PC-3 (cell line): Measurements from ENCODE around the gene BCL11B. TPM values are rescaled to one million over a fixed set of nuclear protein-coding genes. Genes with fewer than 3 reads are reported as not detected.

ENCODE experiments used
- ATAC-seq: fragments of 200-7000 bp; cut with Tn5 transposase; 2 replicates; pipeline ENCODE4 v1.9.1; 2020; ENCODE audit warnings: mild to moderate bottlenecking, moderate library complexity
- BruUV-seq: library from RNA; stranded (reverse); fragments of 400-500 nt; replicated peaks from 2 replicates; lab custom pipeline; 2021; lab: Mats Ljungman, UMichigan
- CTCF ChIA-PET: fragments of 300-600 bp; sonication (Branson Sonifier 250); formaldehyde crosslinking; loops from one replicate; lab custom pipeline; 2022; ENCODE audit warnings: antibody characterized with exemption; lab: Charles Lee
- POLR2A ChIA-PET: fragments of 300-600 bp; sonication (Branson Sonifier 250); formaldehyde crosslinking; loops from one replicate; lab custom pipeline; 2022; ENCODE audit warnings: antibody characterized with exemption; ENCODE audit not compliant: unreplicated experiment; lab: Charles Lee
- DNase-seq: peaks from one replicate; pipeline ENCODE4 v3.0.0-alpha.2; 2015
- H2AFZ ChIP-seq: fragments of 300-600 bp; sonication (generic); 2 replicates; pipeline ENCODE4 v1.6.0; 2016; ENCODE audit warnings: antibody characterized with exemption, low read length
- H3F3A ChIP-seq: fragments of 300-600 bp; sonication (generic); one replicate; pipeline ENCODE4 v1.6.0; 2017; ENCODE audit warnings: antibody characterized with exemption, low read length, control low read depth, mild to moderate bottlenecking; ENCODE audit not compliant: unreplicated experiment
- H3K27ac ChIP-seq: fragments of 300-600 bp; sonication (generic); 2 replicates; pipeline ENCODE4 v1.5.1; 2016; ENCODE audit warnings: mild to moderate bottlenecking, low read length
- H3K27me3 ChIP-seq: fragments of 300-600 bp; sonication (generic); 2 replicates; pipeline ENCODE4 v1.6.1; 2016; ENCODE audit warnings: low read length, mixed read lengths
- H3K36me3 ChIP-seq: fragments of 300-600 bp; sonication (generic); 2 replicates; pipeline ENCODE4 v1.6.1; 2016; ENCODE audit warnings: low read depth, mixed run types, low read length, mixed read lengths
- H3K4me1 ChIP-seq: fragments of 300-600 bp; sonication (generic); 2 replicates; pipeline ENCODE4 v1.5.1; 2016; ENCODE audit warnings: low read length; ENCODE audit not compliant: insufficient read depth
- H3K4me2 ChIP-seq: fragments of 300-600 bp; sonication (generic); 2 replicates; pipeline ENCODE4 v1.6.0; 2016; ENCODE audit warnings: low read length
- H3K4me3 ChIP-seq: fragments of 300-600 bp; sonication (generic); 2 replicates; pipeline ENCODE4 v1.5.1; 2016; ENCODE audit warnings: mild to moderate bottlenecking, low read length, mixed read lengths
- H3K79me2 ChIP-seq: fragments of 300-600 bp; sonication (generic); 2 replicates; pipeline ENCODE4 v1.6.1; 2017; ENCODE audit warnings: low read length, mixed read lengths
- H3K9ac ChIP-seq: fragments of 300-600 bp; sonication (generic); 2 replicates; pipeline ENCODE4 v1.6.0; 2016; ENCODE audit warnings: mild to moderate bottlenecking, low read length
- H3K9me2 ChIP-seq: fragments of 300-600 bp; sonication (generic); replicated peaks from 2 replicates; pipeline ENCODE4 v1.6.1; 2016; ENCODE audit warnings: mixed run types, low read length, mixed read lengths
- H3K9me3 ChIP-seq: fragments of 300-600 bp; sonication (generic); 2 replicates; pipeline ENCODE4 v1.6.1; 2016; ENCODE audit warnings: low read length, mixed read lengths
- H4K20me1 ChIP-seq: fragments of 300-600 bp; sonication (generic); 2 replicates; pipeline ENCODE4 v1.6.1; 2016; ENCODE audit warnings: low read length, mixed read lengths
- EZH2 ChIP-seq: fragments of 300-600 bp; sonication (generic); IDR thresholded peaks from one replicate; pipeline ENCODE4 v1.6.1; 2017; ENCODE audit warnings: antibody characterized with exemption, mild to moderate bottlenecking, low read length; ENCODE audit not compliant: unreplicated experiment
- EZH2phosphoT487 ChIP-seq: fragments of 300-600 bp; sonication (generic); IDR thresholded peaks from 2 replicates; pipeline ENCODE4 v1.6.1; 2018; ENCODE audit warnings: mild to moderate bottlenecking, antibody characterized with exemption, low read length, borderline replicate concordance
- intact Hi-C: fragments of 100-400 bp; cut with micrococcal nuclease; formaldehyde crosslinking; loops from 2 replicates; pipeline ENCODE4 v1.9.0; 2023
- total RNA-seq: library from RNA; depleted of rRNA; stranded (reverse); fragments of >200 nt; gene quantifications from 2 replicates; pipeline ENCODE4 v1.2.3, GENCODE V29; 2014
- TF ChIP-seq, protein P1 (sequence below): fragments of 300-600 bp; sonication (generic); conservative IDR thresholded peaks from 2 replicates; pipeline ENCODE4 v1.5.1; 2017; ENCODE audit warnings: antibody characterized with exemption, low read depth, mild to moderate bottlenecking, low read length

The BCL11B gene
- total RNA-seq, 1 experiment from 2014 or later: 0.73 TPM

DNA sequence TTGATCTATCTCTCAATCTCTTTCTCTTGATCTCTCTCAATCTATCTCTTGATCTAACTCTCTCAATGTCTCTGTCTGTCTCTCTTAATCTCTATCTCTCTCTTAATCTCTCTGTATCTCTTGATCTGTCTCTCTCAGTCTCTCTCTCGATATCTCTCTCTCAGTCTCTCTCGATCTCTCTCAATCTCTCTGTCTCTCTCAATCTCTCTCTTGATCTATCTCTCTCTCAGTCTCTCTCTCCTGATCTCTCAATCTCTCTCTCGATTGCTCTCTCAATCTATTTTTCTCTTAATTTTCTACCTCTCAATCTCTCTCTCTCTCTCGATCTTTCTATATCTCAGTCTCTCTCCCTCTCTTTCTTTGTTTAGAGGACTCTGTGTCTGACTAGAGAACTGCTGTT is 126.7 kb downstream of the BCL11B start:
- Histone ChIP-seq H3K9me2 (no peaks in the 10 kb centered on the region), H4K20me1 (no peaks in the 10 kb centered on the region), H3K9ac (no peak overlapping the region), H3K36me3 (no peaks in the 10 kb centered on the region), H3K4me2 (no peak overlapping the region), H3K4me1 (no peaks in the 10 kb centered on the region), H3F3A (no peaks in the 10 kb centered on the region), H3K27me3 (peaks cover 66% of the 10 kb centered on the region), H3K79me2 (no peaks in the 10 kb centered on the region), H3K9me3 (no peaks in the 10 kb centered on the region), H2AFZ (no peak overlapping the region), H3K4me3 (no peak overlapping the region), H3K27ac (no peak overlapping the region)
- DNase-seq (no peak), ATAC-seq (no peak)
- intact Hi-C loops: no loop called here
- no TSS peak for BruUV-seq
- TF ChIP-seq EZH2 (no peak), EZH2phosphoT487 (no peak)
- TF ChIP-seq, protein P1, sequence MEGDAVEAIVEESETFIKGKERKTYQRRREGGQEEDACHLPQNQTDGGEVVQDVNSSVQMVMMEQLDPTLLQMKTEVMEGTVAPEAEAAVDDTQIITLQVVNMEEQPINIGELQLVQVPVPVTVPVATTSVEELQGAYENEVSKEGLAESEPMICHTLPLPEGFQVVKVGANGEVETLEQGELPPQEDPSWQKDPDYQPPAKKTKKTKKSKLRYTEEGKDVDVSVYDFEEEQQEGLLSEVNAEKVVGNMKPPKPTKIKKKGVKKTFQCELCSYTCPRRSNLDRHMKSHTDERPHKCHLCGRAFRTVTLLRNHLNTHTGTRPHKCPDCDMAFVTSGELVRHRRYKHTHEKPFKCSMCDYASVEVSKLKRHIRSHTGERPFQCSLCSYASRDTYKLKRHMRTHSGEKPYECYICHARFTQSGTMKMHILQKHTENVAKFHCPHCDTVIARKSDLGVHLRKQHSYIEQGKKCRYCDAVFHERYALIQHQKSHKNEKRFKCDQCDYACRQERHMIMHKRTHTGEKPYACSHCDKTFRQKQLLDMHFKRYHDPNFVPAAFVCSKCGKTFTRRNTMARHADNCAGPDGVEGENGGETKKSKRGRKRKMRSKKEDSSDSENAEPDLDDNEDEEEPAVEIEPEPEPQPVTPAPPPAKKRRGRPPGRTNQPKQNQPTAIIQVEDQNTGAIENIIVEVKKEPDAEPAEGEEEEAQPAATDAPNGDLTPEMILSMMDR: no peak
- POLR2A ChIA-PET: no interaction called here
- CTCF ChIA-PET: no interaction called here

GRCh38 chr14:99143793-99144192 is 128.2 kb downstream of the BCL11B start:
- ATAC-seq (no peak), DNase-seq (no peak)
- Histone ChIP-seq H3K4me1 (no peaks in the 10 kb centered on the region), H3K4me3 (no peak overlapping the region), H3K27ac (no peak overlapping the region), H3K9me2 (no peaks in the 10 kb centered on the region), H3K9ac (no peak overlapping the region), H3K9me3 (no peaks in the 10 kb centered on the region), H3K27me3 (peaks cover 55% of the 10 kb centered on the region), H3K36me3 (no peaks in the 10 kb centered on the region), H2AFZ (no peak overlapping the region), H3K79me2 (no peaks in the 10 kb centered on the region), H4K20me1 (no peaks in the 10 kb centered on the region), H3F3A (no peaks in the 10 kb centered on the region), H3K4me2 (no peak overlapping the region)
- intact Hi-C loops: no loop called here
- ChIA-PET CTCF (no interaction called here), POLR2A (no interaction called here)
- no TSS peak for BruUV-seq
- TF ChIP-seq, protein P1: no peak
- TF ChIP-seq EZH2phosphoT487: no peak
- no peak for TF ChIP-seq EZH2

DNA sequence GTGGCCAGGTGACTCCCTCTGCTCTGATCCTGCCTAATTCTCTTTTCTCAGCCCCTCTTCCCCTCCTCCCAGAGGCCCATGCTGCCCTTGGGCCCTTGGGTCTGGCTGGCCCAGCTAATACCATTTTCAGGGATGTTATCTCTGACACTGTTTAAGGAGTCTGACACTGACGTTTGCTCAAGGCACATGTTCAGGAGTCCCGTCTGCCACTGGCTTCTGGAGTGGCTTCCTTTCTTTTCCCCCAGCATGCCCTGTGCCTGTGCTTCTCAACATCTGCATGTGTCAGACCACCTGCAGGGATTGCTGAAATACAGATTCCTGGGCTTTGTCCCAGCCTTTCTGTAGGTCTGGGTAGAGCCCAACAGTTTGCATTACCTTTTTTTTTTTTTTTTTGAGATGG is 128.9 kb downstream of the BCL11B start:
- intact Hi-C loops: no loop called here
- no peak overlapping the region for H3K4me3 ChIP-seq
- no peak overlapping the region for H3K27ac ChIP-seq
- H3K4me2 ChIP-seq: no peak overlapping the region
- no peak for TF ChIP-seq EZH2
- no peaks in the 10 kb centered on the region for H4K20me1 ChIP-seq
- H3K4me1 ChIP-seq: no peaks in the 10 kb centered on the region
- ATAC-seq (no peak), DNase-seq (no peak)
- ChIA-PET POLR2A (no interaction called here), CTCF (no interaction called here)
- H3F3A ChIP-seq: no peaks in the 10 kb centered on the region
- H2AFZ ChIP-seq: no peak overlapping the region
- H3K27me3 ChIP-seq: peaks cover 55% of the 10 kb centered on the region
- H3K9me3 ChIP-seq: no peaks in the 10 kb centered on the region
- BruUV-seq: no TSS peak
- H3K79me2 ChIP-seq: no peaks in the 10 kb centered on the region
- H3K36me3 ChIP-seq: no peaks in the 10 kb centered on the region
- no peaks in the 10 kb centered on the region for H3K9me2 ChIP-seq
- H3K9ac ChIP-seq: no peak overlapping the region
